GM12875 (cell line): ENCODE data around the gene PURA.
A peak's percentile ranks its signal among the peaks of the same experiment; 100 is the strongest.

Source experiments
- H3K4me3 ChIP-seq: one replicate; pipeline ENCODE4 v1.5.1; 2011; ENCODE audit warnings: low read depth, low read length, control low read depth
- CTCF ChIP-seq: IDR thresholded peaks from 2 replicates; pipeline ENCODE4 v1.5.1; 2011; ENCODE audit warnings: low read depth, mild to moderate bottlenecking, control low read depth, inconsistent platforms, low read length, moderate library complexity, borderline replicate concordance; ENCODE audit not compliant: insufficient read depth

PURA gene

GRCh38 chr5:140143521-140144258, 29.8 kb downstream of the PURA start:
- TF ChIP-seq CTCF = no peak
- H3K4me3 ChIP-seq = no peak overlapping the region

- H3K4me3 ChIP-seq = peak overlapping the region; percentile 21
- TF ChIP-seq CTCF = no peak
These were observed 31.3 kb downstream of the PURA start for GRCh38 chr5:140145256-140145655.

- peak overlapping the region; percentile 40 for H3K4me3 ChIP-seq
- peak; percentile 74 for TF ChIP-seq CTCF
These were observed 32.1 kb downstream of the PURA start for GRCh38 chr5:140145818-140146522.

- no peak overlapping the region for H3K4me3 ChIP-seq
- no peak for TF ChIP-seq CTCF
These were observed 32.6 kb downstream of the PURA start for GRCh38 chr5:140146523-140146842.

GRCh38 chr5:140147460-140147859, 33.6 kb downstream of the PURA start:
- TF ChIP-seq CTCF = no peak
- H3K4me3 ChIP-seq = no peak overlapping the region

GRCh38 chr5:140148508-140148907, 34.6 kb downstream of the PURA start:
- no peak overlapping the region for H3K4me3 ChIP-seq
- no peak for TF ChIP-seq CTCF

- no peak overlapping the region for H3K4me3 ChIP-seq
- no peak for TF ChIP-seq CTCF
These were observed 36.3 kb downstream of the PURA start for GRCh38 chr5:140150201-140150600.
